Body of pancreas (tissue), 4 donors: ENCODE measurements around the gene GTF2H1.

Experiments used
- POLR2A ChIP-seq, 3 donors: fragments of 450-650 bp; IDR thresholded peaks; one replicate each; pipeline ENCODE4 v1.6.1; 2016; ENCODE audit warnings: antibody characterized with exemption in 3 of 3, mild to moderate bottlenecking in 2 of 3
- TF ChIP-seq, protein P1 (sequence below), 7 experiments: fragments of 450-650 bp in 4 of 7; fragments of 200-600 bp in 3 of 7; sonication (generic) in 3 of 7; IDR thresholded peaks; one replicate each; pipeline ENCODE4 v1.5.1; 2016 to 2019; ENCODE audit warnings: antibody characterized with exemption in 7 of 7

DNA sequence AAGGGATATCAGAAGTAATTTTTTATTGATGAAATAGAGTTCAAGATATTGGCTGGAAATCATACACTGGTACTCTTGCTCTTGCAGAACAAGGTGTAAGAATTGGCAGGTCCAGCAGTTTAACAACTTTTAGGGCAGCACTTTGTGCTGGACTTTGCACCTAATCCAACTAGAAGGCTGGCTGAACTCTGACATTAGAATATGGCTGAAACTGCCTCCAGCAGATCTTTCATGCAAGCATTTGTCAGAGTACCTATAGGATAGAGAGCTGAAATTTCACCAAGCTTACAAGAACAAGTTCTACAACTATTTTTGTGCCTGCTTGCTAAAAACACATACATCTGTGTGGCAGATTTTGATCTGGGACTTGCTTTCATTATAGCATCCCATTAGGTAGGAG, 17.6 kb upstream of the GTF2H1 start:
- TF ChIP-seq, protein P1, sequence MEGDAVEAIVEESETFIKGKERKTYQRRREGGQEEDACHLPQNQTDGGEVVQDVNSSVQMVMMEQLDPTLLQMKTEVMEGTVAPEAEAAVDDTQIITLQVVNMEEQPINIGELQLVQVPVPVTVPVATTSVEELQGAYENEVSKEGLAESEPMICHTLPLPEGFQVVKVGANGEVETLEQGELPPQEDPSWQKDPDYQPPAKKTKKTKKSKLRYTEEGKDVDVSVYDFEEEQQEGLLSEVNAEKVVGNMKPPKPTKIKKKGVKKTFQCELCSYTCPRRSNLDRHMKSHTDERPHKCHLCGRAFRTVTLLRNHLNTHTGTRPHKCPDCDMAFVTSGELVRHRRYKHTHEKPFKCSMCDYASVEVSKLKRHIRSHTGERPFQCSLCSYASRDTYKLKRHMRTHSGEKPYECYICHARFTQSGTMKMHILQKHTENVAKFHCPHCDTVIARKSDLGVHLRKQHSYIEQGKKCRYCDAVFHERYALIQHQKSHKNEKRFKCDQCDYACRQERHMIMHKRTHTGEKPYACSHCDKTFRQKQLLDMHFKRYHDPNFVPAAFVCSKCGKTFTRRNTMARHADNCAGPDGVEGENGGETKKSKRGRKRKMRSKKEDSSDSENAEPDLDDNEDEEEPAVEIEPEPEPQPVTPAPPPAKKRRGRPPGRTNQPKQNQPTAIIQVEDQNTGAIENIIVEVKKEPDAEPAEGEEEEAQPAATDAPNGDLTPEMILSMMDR (IDR thresholded peaks at IDR 0.05), result no peak
- TF ChIP-seq POLR2A (IDR thresholded peaks at IDR 0.05), result no peak
